IPS DF 4.7 (cell line): ENCODE results near the gene SORL1-AS1.

ENCODE experiments used
- DNase-seq: peaks from one replicate; pipeline ENCODE4 v3.0.0-alpha.2; 2013; ENCODE audit warnings: low spot score; ENCODE audit errors: extremely low read depth

The SORL1-AS1 gene

DNA sequence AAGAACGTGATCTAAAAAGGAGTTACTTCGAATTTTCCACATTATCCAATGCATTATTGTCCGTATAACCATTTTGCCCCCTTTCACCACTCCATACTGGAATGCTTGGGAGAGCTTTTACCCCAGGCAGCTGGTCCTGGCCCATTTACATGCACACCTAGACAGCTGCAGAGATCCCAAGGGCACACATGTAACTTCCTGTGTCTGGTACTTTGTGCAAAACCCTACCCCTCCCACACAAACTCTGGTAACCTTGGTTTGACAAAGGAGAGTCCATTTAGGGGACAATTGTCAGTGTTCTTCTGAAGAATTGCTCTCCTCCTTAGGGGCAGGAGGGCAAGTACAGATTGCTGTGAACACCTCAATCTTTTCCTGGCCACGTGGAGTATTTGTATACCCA, 58.0 kb downstream of the SORL1-AS1 start:
- no peak for DNase-seq

DNA sequence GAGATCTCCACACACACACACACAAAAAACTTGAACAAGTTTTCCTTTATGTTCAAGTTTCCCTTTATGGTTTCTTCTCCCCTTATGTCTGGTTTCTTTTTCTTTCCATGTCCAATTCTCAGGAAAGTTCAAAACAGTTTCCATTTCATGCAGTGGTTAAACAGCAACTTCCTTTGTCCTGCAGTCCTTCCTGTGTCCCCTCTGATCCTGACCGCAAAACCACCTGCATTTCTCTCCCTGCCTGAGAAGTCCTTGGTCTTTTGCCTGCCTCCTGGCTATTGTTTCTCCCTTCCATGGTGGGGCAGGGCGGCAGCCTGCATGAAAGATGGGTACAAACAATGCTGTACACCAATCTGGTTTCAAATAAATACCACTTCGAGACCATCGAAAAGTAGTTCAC, 58.9 kb downstream of the SORL1-AS1 start:
- DNase-seq: no peak

DNA sequence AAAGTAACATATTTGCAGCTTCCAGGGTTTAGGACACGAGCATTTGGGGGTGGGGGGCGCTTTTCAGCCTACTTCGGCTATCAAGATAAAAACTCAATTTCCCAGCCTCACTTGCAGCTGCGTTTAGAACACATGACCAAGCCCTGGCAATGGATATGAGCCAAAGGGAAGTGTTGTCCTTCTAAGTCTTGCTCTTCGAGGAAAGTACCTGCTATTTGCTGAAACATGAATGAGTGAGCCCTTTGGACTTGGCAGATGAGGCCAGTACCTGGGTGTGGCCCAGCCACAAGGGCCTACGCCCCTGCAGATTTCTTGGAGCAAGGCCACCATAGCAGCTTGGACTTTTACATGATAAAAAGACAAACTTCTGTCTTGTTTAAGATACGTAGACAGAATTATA, 60.9 kb downstream of the SORL1-AS1 start:
- DNase-seq: no peak

DNA sequence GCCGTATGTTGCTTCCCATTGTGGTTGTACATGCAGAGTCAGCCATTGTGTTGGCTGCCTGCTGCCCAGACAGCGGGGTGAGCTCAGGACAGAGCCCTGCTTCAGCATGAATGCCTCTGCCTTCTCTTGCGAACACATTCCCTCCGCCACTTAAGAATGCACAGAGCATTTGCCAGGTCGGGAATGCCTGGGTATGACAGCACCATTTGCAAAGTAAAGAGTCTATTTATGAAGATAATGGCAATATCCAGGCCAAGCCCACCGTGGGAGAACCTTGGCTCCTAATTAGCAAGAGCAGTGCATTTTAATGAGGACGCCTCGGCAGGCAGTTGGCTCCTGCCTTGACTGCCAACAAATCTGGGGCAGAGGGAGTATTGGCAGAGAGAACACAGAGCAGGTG, 63.1 kb downstream of the SORL1-AS1 start:
- no peak for DNase-seq
